Occipital lobe (tissue), 2 donors: ENCODE results near the gene CXCL8. TPM values are rescaled to one million over a fixed set of nuclear protein-coding genes. Genes with fewer than 3 reads are reported as not detected.

Source experiments
- DNase-seq: peaks from one replicate; lab custom pipeline; 2025; lab: John Stamatoyannopoulos, UW
- total RNA-seq: library from RNA; depleted of rRNA; stranded (reverse); fragments of >200 nt; gene quantifications from one replicate; pipeline ENCODE4 v1.2.3, GENCODE V29; 2014

Gene CXCL8
- total RNA-seq, 1 donor from 2014 or later: 5.1 TPM

GRCh38 chr4:73718375-73719373 is 21.7 kb upstream of the CXCL8 start:
- no peak for DNase-seq

DNA sequence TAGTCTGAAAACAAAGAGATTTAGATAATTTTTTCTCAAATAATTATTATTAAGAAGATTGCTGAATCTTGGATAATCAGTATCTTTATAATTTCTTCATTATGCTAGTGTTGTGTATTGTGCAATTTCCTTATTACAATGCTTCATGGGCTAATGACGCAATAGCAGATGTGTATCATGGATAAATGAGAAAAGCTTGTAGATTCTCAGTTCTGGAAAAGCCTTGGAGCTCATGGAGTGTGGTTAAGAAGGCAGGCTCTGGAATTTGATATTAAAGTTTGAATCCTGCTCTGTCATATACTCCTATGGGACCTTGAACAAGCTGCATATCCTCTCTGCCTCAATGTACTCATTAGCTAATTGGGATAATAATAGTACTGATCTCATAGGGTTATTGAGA is 18.9 kb upstream of the CXCL8 start:
- DNase-seq: no peak

- no peak for DNase-seq
Measured at GRCh38 chr4:73721909-73722308, 18.5 kb upstream of the CXCL8 start.

- DNase-seq: no peak
Measured at GRCh38 chr4:73723023-73723422, 17.3 kb upstream of the CXCL8 start.

- no peak for DNase-seq
Measured at GRCh38 chr4:73723928-73724327, 16.4 kb upstream of the CXCL8 start.

DNA sequence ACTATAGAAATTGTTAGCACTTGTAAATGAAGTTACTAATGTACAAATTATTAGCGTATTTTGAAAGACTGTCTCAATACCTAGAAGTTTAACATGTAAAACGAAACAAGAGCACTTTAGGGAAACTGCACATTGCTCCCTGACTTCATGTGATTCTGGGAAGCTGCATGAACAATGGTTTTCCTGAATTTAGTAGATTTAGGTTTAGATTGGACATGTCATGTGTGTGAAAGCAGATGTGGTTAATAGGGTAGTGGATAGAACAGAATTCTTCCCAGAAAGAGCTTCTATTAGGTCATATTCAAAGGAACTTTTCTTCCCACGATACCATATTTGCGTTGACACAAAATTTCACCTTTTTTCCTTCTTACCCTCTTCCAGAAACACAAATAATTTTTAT is 14.9 kb upstream of the CXCL8 start:
- DNase-seq: no peak

DNA sequence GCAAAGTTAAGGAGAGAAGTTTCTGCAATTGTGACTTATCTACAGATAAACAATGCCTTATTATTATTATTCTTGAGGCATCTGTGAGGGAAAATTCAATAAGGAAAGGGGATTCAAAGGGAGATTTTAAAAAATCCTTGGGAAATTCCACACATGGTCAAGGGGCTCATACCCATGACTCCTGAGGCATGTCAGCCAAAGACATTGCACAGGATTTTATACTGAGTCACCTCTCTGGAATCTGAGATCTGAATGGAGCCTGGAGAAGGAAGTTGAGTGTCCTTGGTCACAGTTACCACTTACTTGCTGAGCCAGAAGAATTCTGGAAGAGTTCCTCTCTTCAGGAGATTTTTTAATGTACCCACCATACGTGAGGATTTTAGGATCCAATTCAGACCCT is 14.4 kb upstream of the CXCL8 start:
- no peak for DNase-seq

- DNase-seq: no peak
Measured at GRCh38 chr4:73727685-73728084, 12.7 kb upstream of the CXCL8 start.

GRCh38 chr4:73728091-73728741 is 12.2 kb upstream of the CXCL8 start:
- DNase-seq: no peak

DNA sequence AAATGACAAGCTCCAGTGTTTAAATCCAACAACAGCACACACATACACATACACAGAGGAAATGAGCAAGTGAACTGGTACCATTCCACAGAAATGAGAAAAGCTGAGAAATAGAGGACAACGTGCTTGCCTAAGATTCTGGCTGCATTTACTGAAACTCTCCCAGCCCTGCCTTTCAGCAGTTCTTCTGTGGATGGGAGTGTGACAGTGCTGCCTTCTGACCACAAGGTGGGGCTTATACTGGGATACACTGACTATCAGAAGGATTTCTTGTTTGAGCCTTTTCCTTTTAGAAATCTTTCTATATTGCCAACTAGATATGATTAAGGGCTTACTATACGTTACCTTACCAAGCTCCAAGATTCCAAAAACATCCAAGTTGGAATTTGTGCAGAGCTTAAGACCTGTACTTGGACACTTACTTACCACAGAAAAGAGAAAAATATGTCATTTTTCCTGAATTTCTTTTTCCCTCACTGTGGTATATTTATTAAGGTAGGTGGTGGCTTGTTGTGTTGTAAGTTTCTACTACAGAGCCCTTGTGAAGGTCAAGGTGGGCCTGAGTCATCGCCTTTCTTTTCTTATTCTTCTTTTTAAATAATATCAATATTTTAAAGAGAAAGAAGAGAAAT is 10.7 kb upstream of the CXCL8 start:
- peak; percentile 30 for DNase-seq

DNA sequence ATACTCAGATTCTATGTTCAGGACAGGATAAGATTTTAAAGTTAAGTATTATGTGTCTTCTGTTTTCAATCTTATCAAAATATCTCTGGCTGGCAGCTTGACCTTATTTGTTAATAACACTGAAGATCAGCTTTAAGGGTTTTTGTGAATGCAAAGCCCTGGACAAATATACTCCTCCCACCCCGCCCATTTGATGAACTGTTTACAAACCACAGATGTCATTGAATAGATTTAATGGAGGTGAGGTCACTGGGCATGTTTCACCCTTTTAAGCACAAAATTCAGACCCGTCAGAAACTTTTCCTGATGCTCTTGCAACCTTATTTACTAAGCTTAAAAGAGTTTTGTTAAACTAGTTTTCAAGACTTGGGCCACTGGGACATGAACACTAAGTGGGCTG is 10.1 kb upstream of the CXCL8 start:
- no peak for DNase-seq

DNA sequence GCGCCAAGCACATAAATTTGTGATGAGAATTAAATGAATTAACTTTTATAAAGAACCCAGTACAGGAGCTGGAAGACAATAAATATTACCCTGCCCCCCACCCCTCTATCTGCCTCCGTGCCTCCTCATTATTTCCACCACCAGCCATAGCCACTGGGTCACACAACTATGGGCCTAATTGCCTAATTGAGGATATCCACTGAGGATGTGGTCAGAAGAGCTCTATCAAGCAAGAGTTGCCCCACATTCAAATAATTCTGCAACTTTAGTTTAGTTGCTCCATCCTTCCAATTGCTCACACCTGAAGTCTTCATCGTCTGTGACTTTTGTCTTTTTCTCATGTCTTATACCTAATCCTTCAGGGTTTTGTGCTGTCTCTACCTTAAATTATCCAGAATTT is 9.5 kb upstream of the CXCL8 start:
- no peak for DNase-seq

DNA sequence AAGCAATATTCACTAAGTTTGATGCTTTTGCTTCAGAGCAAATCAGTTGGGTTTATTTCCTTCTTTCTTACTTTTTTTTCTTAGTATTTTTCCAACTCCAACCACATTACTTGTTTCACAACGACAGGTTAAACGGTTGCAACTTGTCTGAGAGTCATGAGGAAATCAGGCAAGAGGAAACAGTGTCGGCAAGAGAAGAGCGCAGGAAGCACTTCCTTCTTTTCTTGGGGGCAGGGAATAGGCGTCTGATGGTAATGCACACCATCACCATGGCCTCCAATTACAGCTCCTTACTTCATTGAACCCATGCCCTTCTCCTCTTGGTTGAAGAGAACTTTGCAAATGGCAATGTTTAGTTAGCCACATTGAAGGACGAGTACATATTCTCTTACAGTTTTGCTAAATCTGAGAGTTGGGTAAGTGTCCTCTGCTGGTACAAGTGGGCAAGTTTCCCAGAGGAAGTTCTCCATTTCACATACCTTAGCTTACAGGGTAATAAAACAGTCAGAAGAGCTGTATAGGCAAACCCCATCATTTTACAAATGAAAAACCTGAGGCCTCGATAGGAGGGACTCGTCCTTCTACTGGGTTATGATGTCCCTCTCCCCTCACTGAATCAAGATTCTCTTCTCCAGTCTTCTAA is 8.3 kb upstream of the CXCL8 start:
- DNase-seq: no peak

DNA sequence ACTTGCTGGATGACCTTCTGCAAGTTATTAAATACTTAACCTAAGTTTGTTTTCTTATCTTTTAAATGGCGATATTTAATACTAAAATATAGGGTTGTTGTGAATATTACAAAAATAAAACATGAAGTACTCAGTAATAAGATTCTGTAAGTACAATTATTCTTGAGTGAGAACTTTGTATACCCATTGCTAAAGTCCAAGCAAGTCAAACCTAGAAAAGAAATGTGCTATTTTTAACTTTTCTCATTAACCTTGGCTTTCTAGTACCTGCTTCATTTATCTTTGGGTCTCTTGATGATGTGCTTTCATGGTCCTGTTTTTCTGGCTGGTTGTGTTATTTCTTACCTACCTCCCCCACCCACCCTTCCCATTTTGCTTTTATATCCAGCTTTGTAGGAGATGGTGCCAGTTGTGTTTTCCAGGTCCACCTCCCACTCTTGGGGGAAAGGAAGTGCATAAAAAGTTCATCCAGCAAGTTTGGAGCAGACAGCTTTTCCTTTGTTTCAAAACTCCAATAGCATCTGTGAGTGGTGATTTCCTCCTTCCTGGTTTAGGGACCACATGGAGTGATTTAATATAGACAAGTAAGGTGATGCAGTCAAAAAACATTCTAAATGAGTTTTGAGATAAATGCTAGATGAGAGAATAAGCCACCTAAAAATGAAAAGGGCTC is 7.5 kb upstream of the CXCL8 start:
- no peak for DNase-seq

- DNase-seq: no peak
Measured at GRCh38 chr4:73734530-73735001, 5.8 kb upstream of the CXCL8 start.

DNA sequence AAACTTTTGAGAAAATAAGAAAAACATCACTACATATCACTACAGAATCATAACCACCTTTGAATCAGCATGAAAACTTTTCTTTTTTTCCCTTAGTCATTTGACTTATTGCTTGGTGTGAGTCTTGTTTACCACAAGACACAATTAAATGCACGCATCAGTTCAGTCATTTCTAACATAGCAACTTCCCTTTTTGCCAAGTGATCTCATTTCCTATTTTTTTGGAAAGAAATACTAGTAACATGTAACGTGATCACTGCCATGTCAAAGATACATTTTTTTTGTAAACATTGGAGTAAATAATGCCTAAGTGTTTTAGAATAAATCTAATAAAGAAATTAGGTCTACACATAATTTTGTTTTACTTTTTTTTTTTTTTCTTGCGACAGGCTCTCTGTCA is 5.1 kb upstream of the CXCL8 start:
- no peak for DNase-seq

- DNase-seq: no peak
Measured at GRCh38 chr4:73741031-73741749, 821 bp downstream of the CXCL8 start.

DNA sequence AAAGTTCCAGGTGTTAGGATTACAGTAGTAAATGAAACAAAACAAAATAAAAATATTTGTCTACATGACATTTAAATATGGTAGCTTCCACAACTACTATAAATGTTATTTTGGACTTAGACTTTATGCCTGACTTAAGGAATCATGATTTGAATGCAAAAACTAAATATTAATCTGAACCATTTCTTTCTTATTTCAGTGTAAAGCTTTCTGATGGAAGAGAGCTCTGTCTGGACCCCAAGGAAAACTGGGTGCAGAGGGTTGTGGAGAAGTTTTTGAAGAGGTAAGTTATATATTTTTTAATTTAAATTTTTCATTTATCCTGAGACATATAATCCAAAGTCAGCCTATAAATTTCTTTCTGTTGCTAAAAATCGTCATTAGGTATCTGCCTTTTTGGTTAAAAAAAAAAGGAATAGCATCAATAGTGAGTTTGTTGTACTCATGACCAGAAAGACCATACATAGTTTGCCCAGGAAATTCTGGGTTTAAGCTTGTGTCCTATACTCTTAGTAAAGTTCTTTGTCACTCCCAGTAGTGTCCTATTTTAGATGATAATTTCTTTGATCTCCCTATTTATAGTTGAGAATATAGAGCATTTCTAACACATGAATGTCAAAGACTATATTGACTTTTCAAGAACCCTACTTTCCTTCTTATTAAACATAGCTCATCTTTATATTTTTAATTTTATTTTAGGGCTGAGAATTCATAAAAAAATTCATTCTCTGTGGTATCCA is 1.6 kb downstream of the CXCL8 start:
- DNase-seq: no peak

- no peak for DNase-seq
Measured at GRCh38 chr4:73742490-73743160, 2.3 kb downstream of the CXCL8 start.
